Measurements from ENCODE around the gene HOXA3.
A peak's percentile ranks its signal among the peaks of the same experiment; 100 is the strongest.

The HOXA3 gene

DNA sequence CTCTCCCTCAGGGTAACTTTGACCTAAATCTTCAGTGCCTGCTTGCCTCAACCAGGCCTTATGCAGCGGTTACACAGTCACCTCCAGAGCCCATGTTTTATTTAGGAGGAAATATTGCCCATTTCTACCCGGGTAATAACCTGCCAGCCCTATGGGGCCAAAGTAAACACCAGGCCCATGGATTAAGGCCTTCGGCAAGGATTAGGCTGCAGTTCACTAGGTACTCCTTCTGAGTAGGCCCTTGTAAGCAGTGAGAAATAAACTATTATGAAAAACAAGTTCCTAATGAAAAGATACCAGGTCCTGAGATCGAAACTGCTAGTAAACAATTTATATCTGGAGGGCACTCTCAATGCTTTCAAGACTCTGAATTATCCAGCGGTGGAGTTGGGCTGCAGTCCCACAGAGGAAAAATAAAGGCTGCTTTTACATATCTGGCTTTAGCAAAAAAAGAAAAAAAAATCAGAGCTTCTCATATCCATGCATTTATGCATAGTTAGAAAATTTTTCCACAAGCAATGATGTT lies 25.5 kb upstream of the HOXA3 start:
- peak; percentile 32 for DNase-seq

DNA sequence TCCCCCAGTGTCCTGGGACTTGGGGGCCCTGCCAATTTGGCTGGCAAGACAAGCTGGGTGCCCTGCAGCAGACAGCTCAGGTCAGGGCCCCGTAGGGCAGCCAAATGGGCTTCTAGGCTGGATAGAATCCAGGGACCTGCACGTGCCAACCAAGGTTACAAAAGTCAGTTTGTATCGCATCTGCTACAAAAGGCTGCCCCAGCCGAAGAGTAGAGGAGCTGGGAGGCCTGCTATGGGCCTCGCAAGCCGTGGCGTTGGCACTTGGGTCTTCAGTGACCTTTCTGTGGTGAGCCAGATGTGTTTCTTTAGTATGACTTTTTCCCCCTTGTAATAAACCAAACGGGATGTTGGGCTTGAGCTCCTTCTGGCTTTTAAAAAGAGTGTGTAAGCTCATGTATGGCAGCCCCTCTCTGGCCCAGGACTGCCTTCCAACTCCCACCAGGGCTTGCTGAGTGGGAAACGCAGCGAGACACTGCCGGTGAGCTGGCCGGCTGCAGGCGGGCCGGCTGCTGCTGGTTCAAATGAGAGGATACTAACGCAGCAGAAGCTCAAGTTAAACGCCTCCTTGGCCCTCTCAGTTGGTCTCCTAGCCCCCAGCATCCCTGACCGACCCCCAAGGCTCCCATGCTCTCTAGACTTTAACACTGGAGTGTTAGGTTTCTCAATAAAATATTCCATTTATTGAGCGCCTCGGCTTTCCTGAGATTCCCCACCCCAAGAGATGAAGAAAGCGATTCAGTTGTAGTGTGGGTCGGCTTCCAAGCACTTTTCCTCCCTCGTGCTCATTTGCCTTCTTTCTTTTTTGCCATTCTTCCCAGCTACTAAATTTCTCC lies 24.8 kb upstream of the HOXA3 start:
- peak; percentile 61 for DNase-seq

DNA sequence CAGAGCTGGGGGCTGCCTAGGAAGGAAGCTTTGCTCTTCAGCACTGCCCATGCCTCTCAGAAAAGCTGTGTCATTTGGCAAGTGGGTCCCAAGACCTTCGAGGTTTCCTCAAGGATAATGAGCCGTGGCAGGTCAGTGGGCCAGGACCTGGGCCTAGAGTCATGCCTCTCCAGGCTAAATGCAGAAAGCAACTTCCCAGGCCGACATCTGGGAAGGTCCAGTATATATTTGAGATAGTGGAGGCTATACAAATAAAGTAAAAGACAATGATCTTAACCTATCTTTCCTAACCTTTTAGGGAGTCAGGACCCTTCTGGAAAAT lies 24.1 kb upstream of the HOXA3 start:
- DNase-seq = no peak

GRCh38 chr7:27175626-27176523 lies 23.5 kb upstream of the HOXA3 start:
- peak; percentile 67 for DNase-seq

DNA sequence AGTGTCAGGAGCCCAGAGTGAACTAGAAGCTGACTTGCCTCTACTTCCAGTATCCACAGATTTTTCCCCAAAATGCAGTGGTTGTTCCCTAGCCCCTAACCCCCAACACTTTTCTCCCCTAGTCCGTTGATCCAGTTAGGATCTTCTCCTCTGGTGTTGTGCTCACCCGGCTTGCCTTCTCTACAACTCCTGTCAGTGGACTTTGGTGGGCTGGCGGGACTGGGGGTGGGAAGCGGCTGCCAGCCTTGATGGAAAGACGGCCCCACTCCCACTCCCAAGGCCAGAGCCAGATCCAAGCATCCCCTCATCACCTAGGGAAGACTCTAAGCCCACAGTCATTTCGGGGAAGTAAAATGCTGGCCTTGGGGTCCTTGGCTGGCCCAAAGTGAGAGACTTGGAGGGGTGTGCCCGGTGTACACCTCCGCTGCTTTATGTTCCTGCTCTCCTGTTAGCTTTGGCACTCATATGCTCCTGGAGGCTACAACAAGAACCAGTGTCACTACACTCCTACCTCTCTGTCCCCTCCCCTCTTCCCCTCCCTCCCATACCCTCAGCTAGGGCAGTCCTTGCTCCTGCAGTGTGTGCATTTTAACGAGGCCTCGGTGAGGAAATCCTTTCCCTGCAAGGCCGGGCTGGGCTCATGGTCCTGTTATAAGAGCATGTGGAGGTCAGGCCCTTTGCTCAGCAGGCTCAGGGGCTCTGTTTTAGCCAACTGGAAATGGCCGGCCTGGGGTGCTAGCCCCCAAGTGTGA lies 22.7 kb upstream of the HOXA3 start:
- peak; percentile 79 for DNase-seq

DNA sequence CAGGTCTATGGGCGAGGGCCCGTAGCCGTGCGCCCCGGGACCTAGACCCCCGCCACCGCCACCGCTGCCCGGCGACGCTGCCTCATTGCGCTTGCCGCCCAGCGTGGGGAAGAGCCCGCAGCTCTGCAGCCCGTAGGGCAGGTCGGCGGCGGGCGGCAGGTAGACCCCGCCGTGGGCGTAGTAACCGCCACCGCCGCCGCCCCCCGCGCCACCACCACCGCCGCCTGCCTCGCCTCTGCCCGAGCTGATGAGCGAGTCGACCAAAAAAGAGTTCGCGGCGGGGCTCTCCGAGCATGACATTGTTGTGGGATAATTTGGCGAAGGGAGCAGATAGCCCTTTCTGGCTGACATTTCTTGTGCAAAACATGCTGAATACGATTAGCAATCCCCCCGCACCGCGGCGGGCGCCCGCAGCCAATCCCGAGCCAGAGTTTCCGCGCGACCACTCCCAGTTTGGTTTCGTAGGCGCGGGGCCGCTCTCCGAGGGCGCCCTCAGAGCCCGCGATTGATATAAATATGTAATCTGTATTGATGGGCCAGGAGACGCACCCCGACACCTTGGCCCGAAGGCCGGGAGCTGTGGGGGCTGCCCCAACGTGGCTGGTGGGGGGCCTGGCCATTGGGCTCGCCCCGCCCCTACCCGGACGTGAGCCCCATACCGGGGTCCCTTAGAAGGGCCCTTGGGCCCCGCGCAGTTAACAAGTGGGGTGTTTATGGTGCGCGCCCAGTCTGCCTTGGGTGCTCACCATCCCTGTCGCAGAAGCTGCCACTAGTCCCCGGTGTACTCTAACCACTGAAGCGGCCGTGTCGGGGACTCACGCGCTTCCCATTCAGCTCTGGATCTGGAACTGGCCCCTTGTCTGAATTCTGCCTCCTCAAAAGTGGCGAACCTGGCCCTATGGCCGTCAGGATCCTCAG lies 21.8 kb upstream of the HOXA3 start, which contains the start of gene HOXA10:
Gene HOXA10 (minus strand): TSS at position 365 of the 918 bp plus-strand sequence. CDS start 14 bp downstream, at position 351.
- DNase-seq = peak; percentile 87

GRCh38 chr7:27173511-27173955 lies 21.1 kb upstream of the HOXA3 start:
- DNase-seq = peak; percentile 50

- peak; percentile 87 for DNase-seq
Measured at GRCh38 chr7:27172823-27173510, 20.6 kb upstream of the HOXA3 start.

GRCh38 chr7:27172315-27172774 lies 20.0 kb upstream of the HOXA3 start:
- DNase-seq = peak; percentile 95

- peak; percentile 63 for DNase-seq
Measured at GRCh38 chr7:27171637-27172314, 19.4 kb upstream of the HOXA3 start.

DNA sequence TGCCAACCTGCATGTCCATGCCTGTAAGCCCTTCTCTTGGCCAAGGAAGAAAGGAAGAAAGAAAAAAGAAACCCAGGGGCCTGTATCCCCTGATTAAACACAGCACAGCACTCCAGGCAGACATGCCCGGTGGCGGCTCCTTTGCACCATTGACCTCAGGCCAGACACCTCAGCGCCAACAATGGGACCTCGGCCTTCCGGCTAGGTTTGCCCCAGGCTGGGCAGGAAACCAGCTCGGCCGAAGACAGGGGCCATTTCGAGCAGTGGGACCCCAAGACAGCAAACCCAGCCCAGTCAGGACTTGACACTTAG lies 18.9 kb upstream of the HOXA3 start:
- peak; percentile 70 for DNase-seq

GRCh38 chr7:27170426-27171324 lies 18.3 kb upstream of the HOXA3 start:
- no peak for DNase-seq

DNA sequence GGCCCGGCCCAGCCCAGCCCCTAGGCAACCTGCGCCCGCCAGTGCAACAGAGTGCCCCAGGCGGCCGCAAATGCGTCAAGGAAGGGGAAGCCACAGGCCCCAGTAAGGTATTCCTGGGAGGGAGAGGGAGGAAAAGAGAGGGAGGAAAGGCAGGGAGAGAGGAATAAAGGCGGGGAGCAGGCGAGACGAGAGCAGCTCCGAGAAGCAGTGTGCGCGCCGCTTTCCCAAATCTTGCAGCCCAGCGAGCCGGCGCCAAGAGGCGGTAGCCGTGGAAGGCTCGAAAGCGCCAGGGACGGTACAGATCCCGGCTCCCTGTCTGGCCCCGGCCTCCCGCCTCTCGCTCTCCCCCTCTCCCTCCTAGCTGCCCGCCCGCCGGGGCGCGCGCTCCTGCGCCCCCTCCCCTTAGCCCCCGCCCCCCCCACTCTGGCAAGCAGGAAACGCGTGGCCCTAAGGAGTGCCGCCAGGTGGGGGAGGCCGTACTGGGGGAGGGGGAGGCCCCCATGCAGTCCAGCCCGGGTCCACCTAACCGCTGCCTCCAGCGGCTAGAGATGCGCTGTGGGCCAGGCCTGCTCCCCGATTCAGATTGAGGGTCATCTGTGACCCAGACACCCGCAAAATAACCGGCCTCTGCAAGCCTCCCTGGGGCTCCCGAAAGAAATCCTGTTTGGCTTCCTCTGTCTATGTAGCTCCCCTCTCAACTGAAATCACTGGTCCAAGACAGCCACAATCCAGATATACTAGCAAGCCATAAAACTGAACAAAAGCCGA lies 17.5 kb upstream of the HOXA3 start:
- DNase-seq = peak; percentile 84

DNA sequence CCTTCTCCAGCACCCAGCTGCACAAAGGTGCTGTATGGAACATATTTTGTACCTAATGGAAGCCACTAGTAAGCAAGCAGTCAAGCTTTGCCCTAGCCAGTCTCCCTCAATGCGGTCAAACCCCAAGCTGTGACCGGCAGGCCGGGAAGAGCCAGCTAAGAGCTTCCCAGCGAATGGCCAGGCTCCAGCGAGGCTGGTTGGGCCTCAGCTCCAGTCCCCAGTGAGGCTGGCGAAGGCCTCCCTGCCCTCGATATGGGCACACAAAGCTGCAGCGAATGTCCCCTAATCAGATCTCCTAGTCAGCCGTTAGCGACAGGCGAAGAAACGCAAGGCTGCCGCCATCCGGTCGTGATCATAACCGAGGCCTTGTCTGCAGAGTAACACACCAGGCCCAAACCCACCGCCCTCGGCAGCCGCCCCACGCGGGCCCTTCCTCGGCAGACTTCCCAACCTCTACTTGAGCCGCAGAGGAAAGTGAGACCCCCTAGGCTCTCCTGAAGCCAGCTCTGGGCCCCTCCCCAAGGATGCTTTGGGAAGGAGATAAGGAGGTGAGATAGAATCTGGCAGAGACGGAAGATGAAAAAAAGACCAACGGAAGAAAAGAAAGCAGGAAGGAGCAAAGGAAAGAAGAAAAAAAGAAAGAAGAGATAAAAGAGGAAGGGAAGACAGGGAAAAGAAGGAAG lies 16.0 kb upstream of the HOXA3 start:
- peak; percentile 81 for DNase-seq

GRCh38 chr7:27167916-27168264 lies 15.5 kb upstream of the HOXA3 start:
- peak; percentile 76 for DNase-seq

- peak; percentile 93 for DNase-seq
Measured at GRCh38 chr7:27166531-27167505, 14.4 kb upstream of the HOXA3 start.

All from EL (cell line).